OCI-LY3 (cell line): ENCODE data around the gene UBE2E1.

Experiments
- EZH2phosphoT487 ChIP-seq: fragments of 200-600 bp; shearing (Covaris generic); IDR thresholded peaks from 2 replicates; pipeline ENCODE4 v1.6.1; 2018; ENCODE audit warnings: antibody characterized with exemption, mixed run types, low read depth
- TF ChIP-seq, protein P1 (sequence below): fragments of 200-600, 300-600 bp; sonication (generic); IDR thresholded peaks from 2 replicates; pipeline ENCODE4 v1.5.1; 2014; ENCODE audit warnings: antibody characterized with exemption, low read length, low read depth

GRCh38 chr3:23869977-23870662 is 64.4 kb downstream of the UBE2E1 start:
- TF ChIP-seq, protein P1, sequence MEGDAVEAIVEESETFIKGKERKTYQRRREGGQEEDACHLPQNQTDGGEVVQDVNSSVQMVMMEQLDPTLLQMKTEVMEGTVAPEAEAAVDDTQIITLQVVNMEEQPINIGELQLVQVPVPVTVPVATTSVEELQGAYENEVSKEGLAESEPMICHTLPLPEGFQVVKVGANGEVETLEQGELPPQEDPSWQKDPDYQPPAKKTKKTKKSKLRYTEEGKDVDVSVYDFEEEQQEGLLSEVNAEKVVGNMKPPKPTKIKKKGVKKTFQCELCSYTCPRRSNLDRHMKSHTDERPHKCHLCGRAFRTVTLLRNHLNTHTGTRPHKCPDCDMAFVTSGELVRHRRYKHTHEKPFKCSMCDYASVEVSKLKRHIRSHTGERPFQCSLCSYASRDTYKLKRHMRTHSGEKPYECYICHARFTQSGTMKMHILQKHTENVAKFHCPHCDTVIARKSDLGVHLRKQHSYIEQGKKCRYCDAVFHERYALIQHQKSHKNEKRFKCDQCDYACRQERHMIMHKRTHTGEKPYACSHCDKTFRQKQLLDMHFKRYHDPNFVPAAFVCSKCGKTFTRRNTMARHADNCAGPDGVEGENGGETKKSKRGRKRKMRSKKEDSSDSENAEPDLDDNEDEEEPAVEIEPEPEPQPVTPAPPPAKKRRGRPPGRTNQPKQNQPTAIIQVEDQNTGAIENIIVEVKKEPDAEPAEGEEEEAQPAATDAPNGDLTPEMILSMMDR: no peak
- no peak for TF ChIP-seq EZH2phosphoT487
